HL-60/S4 treated with phorbol 12-myristate 13-acetate at 8.2 ng/mL for 4 days and 3 days (cell line): ENCODE data around the gene RAB43.
"Not testable (repeated sequence)": the region's sequence is repeated elsewhere in the genome, so short reads cannot be mapped to it uniquely, and the experiment has no call there.

Source experiments
- in situ Hi-C: fragments of 300-500 bp; cut with MboI; formaldehyde crosslinking; loops from 2 replicates; pipeline ENCODE4 v1.15.0; 2022; ENCODE audit warnings: low sequenced_read_pairs

RAB43 gene

DNA sequence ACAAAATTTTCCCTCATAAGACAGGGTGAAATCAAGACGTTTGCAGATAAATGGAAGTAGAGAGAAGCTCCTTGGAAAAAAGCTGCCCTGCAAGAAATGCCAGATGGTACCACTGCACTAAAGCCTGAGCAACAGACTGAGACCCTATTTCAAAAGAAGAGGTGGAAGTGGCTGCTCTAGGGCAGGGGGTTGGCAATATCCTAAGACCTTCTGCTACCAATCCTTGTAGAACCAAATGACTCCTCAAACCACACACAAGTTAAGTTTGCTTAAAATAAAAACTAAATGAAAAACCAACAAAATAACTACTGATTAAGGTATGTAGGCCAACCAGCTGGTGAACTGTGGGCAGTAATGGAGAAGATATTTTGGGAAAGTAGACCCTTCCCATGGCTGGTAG is 21.3 kb downstream of the RAB43 start:
- in situ Hi-C loops = no loop called here

- in situ Hi-C loops = no loop called here
Measured at GRCh38 chr3:129095285-129095684, 26.3 kb downstream of the RAB43 start.

GRCh38 chr3:129088312-129088711 is 33.3 kb downstream of the RAB43 start:
- in situ Hi-C loops = not testable (repeated sequence)

DNA sequence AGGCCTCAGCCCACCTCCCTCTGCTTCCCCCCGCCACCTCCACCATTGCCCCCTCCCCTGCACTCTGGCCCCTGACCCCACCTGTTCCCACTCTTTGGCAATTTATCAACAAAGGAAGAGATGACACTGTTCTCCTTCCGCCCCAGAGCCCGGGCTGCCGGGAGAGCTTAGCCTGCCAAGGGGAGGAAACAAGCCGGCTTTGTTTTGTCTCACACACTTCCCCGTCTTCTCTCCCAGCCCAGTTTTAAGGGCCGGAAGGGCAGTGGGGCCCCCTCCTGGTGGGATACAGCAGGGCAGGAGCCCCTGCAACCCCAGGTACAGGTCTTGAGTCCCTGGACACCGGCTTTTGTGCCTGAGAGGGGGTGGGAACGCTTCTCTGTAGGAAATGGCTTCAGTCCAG is 33.7 kb downstream of the RAB43 start:
- in situ Hi-C loops = not testable (repeated sequence)

DNA sequence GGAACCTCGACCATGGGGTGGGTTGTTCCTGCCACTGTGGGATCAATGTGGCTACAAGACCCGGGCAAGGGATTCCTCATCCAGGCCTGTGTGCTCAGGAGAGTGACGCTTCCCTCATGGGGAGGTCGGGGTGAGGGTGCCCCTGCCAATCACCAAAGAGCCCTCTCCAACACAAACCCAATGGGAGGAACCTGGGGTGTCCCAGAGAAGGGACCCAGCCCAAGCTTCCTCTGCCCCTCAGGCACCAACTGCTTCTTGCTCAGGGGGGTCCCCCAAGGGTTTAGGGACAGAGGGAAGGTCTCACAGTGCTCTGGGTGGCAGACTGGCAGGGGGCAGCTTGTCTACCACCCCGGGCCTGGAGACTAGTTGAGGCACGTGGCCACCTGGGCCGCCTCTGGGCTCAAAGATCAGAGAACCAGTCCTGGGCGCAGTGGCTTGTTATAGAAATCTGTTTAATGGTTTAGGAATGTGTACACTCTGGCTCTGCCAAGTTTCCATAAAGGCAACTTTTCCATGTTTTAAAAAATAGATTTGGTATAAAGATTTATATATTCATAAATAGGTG is 34.4 kb downstream of the RAB43 start:
- in situ Hi-C loops = no loop called here

- in situ Hi-C loops = no loop called here
Measured at GRCh38 chr3:129085818-129086217, 35.8 kb downstream of the RAB43 start.

- in situ Hi-C loops = no loop called here
Measured at GRCh38 chr3:129085165-129085715, 36.4 kb downstream of the RAB43 start.

DNA sequence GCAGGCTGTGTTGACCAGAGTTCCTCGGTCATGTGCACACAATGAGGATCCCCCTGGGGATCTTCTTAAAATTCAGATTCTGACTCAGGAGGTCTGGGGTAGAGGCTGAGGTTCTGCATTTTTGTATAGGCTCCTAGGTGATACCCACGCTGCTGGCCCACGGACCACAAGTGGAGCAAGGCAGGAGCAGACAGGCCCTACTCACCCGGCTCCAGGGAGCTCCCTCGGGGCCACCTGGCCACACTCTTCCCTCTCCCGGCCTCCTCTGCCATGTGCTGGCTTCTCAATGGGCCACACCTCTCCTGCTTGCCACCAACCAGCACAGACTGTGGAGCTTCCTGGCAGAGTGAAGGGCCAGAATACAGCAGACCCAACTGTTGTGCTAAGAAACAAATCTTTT is 37.1 kb downstream of the RAB43 start:
- in situ Hi-C loops = no loop called here

GRCh38 chr3:129082026-129082425 is 39.6 kb downstream of the RAB43 start:
- in situ Hi-C loops = no loop called here

DNA sequence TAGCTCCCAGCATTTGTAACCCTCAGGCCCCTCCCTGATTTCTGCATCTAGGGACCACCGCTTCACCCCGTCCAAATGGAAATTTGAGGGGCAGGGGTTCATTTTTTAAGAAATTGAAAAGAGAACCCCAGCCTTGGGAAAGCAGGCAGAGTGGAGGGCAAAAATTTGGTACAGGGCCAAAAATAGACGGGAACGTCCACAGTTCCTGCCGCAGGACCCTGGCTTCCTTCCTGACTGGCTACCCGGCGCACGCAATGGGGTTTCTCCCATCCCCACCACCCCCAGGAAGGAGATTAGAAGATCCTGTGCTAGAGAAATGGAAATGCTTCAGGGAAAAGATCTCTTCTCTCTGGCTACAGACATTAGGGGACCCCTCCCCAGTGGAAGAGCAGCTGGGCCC is 40.1 kb downstream of the RAB43 start:
- in situ Hi-C loops = no loop called here

GRCh38 chr3:129078510-129078909 is 43.1 kb downstream of the RAB43 start:
- in situ Hi-C loops = no loop called here

DNA sequence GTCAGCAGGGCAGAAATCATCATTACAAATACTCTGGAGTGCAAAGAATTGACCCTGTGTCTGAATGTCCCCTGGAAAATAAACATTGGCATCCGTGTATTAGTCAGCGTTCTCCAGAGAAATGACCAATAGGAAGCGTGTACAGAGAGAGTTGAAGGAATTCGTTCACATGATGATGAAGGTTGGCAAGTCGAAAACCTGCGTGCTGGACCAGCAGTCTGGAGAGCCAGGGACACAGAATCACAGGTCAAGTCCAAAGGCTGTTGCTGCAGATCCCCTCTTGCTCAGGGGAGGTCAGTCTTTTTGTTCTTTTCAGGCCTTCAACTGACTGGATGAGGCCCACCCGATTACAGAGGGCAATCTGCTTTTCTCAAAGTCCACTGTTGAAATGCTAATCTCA is 44.4 kb downstream of the RAB43 start:
- in situ Hi-C loops = no loop called here

DNA sequence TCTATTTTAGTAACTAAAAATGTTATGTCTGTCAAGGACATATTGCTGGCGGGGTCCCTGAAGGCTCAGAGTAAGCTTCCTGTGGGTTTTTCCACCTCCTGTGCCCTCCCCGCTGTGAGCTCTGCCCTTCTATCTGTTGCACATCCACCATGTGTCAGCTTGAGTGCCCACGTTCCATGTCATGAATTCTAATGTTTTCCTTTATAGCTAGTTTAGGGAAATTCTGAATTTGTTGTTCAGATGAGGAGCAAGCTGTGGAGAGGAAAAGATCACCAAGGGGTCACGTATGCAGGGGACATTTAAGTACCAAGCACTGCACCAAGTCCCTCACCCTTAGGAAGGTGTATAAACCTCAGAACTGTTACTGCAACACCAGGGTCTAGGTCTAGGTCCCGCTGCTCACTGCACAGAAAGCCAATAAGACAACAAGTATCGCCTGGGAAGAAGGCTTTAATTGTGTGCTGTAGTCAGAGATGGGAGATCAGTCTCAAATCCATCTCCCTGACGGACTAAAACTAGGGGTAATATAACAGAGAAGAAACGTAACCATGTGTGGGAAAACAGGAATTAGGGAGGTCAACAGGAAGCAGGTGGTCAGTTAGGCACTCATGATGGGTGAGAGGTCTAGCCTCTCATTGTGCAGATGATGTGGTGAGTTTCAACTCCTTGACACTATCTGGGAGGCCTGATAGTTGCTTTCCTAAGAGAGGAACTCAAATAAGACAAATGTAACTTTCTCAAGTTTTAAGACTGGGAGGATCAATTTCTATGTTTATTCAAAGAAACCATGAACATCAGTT is 51.3 kb downstream of the RAB43 start:
- in situ Hi-C loops = no loop called here

GRCh38 chr3:129069313-129070085 is 52.1 kb downstream of the RAB43 start:
- in situ Hi-C loops = not testable (repeated sequence)

DNA sequence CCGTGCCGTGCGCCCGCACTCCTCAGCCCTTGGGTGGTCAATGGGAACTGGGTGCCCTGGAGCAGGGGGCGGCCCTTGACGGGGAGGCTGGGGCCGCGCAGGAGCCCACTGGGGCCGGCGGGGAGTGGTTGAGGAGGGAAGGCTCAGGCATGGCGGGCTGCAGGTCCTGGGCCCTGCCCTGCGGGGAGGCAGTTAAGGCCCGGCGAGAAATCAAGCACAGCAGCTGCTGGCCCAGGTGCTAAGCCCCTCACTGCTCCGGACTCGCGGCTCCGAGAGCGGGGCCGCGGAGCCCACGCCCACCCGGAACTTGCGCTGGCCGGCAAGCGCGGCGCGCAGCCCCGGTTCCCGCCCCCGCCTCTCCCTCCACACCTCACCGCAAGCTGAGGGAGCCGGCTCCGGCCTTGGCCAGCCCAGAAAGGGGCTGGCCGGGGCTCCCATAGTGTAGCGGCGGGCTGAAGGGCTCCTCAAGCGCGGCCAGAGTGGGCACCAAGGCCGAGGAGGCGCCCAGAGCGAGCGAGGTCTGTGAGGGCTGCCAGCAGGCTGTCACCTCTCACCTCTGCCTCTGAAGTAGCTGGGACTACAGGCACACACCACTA is 53.2 kb downstream of the RAB43 start:
- in situ Hi-C loops = no loop called here

DNA sequence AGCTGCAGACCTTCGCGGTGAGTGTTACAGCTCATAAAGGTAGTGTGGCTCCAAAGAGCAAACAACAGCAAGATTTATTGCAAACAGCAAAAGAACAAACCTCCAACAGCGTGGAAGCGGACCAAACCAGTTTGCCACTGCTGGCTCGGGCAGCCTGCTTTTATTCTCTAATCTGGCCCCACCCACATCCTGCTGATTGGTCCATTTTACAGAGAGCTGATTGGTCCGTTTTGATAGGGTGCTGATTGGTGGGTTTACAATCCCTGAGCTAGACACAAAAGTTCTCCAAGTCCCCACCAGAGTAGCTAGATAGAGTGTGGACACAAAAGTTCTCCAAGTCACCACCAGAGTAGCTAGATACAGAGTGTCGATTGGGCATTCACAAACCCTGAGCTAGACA is 53.9 kb downstream of the RAB43 start:
- in situ Hi-C loops = not testable (repeated sequence)

DNA sequence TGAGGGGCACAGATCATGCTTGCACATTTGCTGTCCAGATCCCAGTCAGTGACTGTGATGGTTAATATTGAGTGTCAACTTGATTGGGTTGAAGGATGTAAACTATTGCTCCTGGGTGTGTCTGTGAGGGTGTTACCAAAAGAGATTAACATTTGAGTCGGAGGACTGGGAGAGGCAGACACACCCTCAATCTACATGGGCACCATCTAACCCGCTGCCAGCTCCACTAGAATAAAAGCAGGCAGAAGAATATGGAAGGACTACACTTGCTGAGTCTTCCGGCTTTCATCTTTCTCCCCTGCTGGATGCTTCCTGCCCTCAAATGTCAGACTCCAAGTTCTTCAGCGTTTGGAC is 55.9 kb downstream of the RAB43 start:
- in situ Hi-C loops = no loop called here

- in situ Hi-C loops = no loop called here
Measured at GRCh38 chr3:129065016-129065719, 56.4 kb downstream of the RAB43 start.

GRCh38 chr3:129063841-129064482 is 57.6 kb downstream of the RAB43 start:
- in situ Hi-C loops = no loop called here

DNA sequence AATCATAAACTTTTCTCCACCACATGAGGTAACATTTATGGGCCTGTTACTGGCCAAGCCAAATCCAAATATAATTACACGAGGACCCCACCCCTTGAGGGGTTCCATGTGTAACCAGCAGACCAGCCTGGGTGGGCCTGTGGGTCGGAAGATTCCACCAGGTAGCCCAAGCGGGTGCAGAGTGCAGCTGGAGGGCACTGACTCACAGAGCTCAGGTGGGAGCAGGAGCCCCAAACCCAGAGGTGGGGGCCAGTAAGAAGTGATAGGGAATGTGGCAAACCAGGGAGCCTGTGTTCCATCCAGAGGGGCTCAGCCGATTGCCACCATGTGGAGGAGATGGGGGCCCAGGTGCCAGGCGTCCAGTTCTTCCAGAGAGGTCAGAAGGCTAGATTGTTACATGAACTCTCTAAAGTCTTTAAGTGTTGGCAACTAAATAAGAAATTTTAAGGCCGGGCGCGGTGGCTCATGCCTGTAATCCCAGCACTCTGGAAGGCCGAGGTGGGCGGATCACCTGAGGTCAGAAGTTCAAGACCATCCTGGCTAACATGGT is 58.4 kb downstream of the RAB43 start:
- in situ Hi-C loops = no loop called here
